ENCODE results near the gene TOB2.
A peak's percentile ranks its signal among the peaks of the same experiment; 100 is the strongest.

TOB2 gene

GRCh38 chr22:41447435-41448188 is 1.0 kb upstream of the TOB2 start:
- peak overlapping the region; percentile 100 for H3K27ac ChIP-seq (ENCODE audit: extremely low read depth, low read depth, low read length)
- H3K4me3 ChIP-seq (ENCODE audit: low read depth, low read length), result peak overlapping the region; percentile 90
- peaks cover 0 to 26% of the 10 kb centered on the region in 2 experiments; a peak in 2 of 3 replicates for H3K36me3 ChIP-seq (ENCODE audit: control insufficient read depth in 2 of 2, insufficient read depth in 1 of 2, low read length in 2 of 2)
- CTCF ChIA-PET, result interaction anchor here (0.5 to 5.3 kb wide), 7 partner anchors 17 to 165 kb away, joined by 3 to 33 read pairs (median 4); no protein-coding TSS in a partner anchor
- POLR2A ChIA-PET, result interaction anchor here (0.6 to 8.3 kb wide), 50 partner anchors 9 to 499 kb away, joined by 3 to 214 read pairs (median 6); partner anchors contain the start of genes ACO2, CENPM, CSDC2 and DESI1
- no peaks in the 10 kb centered on the region for H3K9me3 ChIP-seq (ENCODE audit: control insufficient read depth, insufficient read depth, low read depth, low read length)
- H3K4me1 ChIP-seq (ENCODE audit: control insufficient read depth, insufficient read depth, low read length), result no peaks in the 10 kb centered on the region
- TF ChIP-seq ZNF596 (tag by site-specific recombination; IDR thresholded peaks at IDR 0.05) (no peak), INSM2 (tag by site-specific recombination; IDR thresholded peaks at IDR 0.05) (no peak; the same call in 1 of the 2 replicates), ZNF529 (tag by site-specific recombination; IDR thresholded peaks at IDR 0.05; ENCODE audit: insufficient replicate concordance) (no peak), YY2 (tag by site-specific recombination; IDR thresholded peaks at IDR 0.05) (peak; percentile 70; the same call in 1 of the 2 replicates), MZF1 (tag by site-specific recombination; IDR thresholded peaks at IDR 0.05; ENCODE audit: borderline replicate concordance) (peak; percentile 60; the same call in 1 of the 2 replicates), ZBTB20 (tag by site-specific recombination; IDR thresholded peaks at IDR 0.05) (peak; percentile 56; the same call in 1 of the 2 replicates), ZNF645 (tag by site-specific recombination; IDR thresholded peaks at IDR 0.05) (peak; percentile 86; the same call in 1 of the 2 replicates), ZNF362 (tag by site-specific recombination; IDR thresholded peaks at IDR 0.05) (peak; percentile 96; the same call in 1 of the 2 replicates), ZNF16 (tag by site-specific recombination; IDR thresholded peaks at IDR 0.05; ENCODE audit: low read depth) (peak; percentile 28; the same call in 1 of the 2 replicates), ZBTB26 (tag by site-specific recombination; optimal IDR thresholded peaks at IDR 0.05) (peak; percentile 63), ZNF239 (tag by site-specific recombination; IDR thresholded peaks at IDR 0.05) (peak; percentile 59; the same call in 1 of the 2 replicates), ZNF837 (tag by site-specific recombination; IDR thresholded peaks at IDR 0.05) (no peak), ZNF2 (tag by site-specific recombination; IDR thresholded peaks at IDR 0.05) (peak; percentile 80), YY1 (tag by site-specific recombination; IDR thresholded peaks at IDR 0.05) (peak; percentile 56; the same call in 1 of the 2 replicates), OSR2 (tag by site-specific recombination; IDR thresholded peaks at IDR 0.05) (no peak), ZNF704 (tag by site-specific recombination; IDR thresholded peaks at IDR 0.05) (no peak), BCL11B (tag by site-specific recombination; IDR thresholded peaks at IDR 0.05; ENCODE audit: low read depth) (no peak), ZBTB48 (tag by site-specific recombination; IDR thresholded peaks at IDR 0.05) (no peak), ZSCAN18 (tag by site-specific recombination; IDR thresholded peaks at IDR 0.05) (0 out of 2 replicates have a peak, but pooled peaks have one; percentile 41), TCF7L2 (IDR thresholded peaks at IDR 0.05; ENCODE audit: borderline replicate concordance, low read depth, low read length) (0 out of 2 replicates have a peak, but pooled peaks have one; percentile 11), ZNF629 (tag by site-specific recombination; IDR thresholded peaks at IDR 0.05) (no peak), ZNF561 (tag by site-specific recombination; IDR thresholded peaks at IDR 0.05; ENCODE audit: borderline replicate concordance) (peak; percentile 19; the same call in 1 of the 2 replicates), ZNF76 (tag by site-specific recombination; IDR thresholded peaks at IDR 0.05; ENCODE audit: borderline replicate concordance, low read depth) (no peak), ZNF37A (tag by site-specific recombination; IDR thresholded peaks at IDR 0.05) (0 out of 2 replicates have a peak, but pooled peaks have one; percentile 27), ZNF248 (tag by site-specific recombination; IDR thresholded peaks at IDR 0.05) (no peak), ZNF146 (tag by site-specific recombination; IDR thresholded peaks at IDR 0.05) (no peak), ZNF488 (tag by site-specific recombination; IDR thresholded peaks at IDR 0.05) (peak; percentile 28; the same call in 1 of the 2 replicates), ZNF138 (tag by site-specific recombination; IDR thresholded peaks at IDR 0.05; ENCODE audit: borderline replicate concordance) (0 out of 2 replicates have a peak, but pooled peaks have one; percentile 14)
